HFFc6 (cell line): ENCODE measurements around the gene NIT2. TPM values are rescaled to one million over a fixed set of nuclear protein-coding genes. Genes with fewer than 3 reads are reported as not detected.

Source experiments
- DNase-seq: peaks from one replicate; pipeline ENCODE4 v3.0.0-alpha.2; 2018
- H3K27ac Mint-ChIP-seq: 2 replicates; pipeline ENCODE4 v1.8.0; 2020; ENCODE audit warnings: mild to moderate bottlenecking, mixed read lengths
- H3K27me3 Mint-ChIP-seq: 2 replicates; pipeline ENCODE4 v1.8.0; 2021; ENCODE audit warnings: mild to moderate bottlenecking, moderate library complexity, mixed read lengths; ENCODE audit not compliant: insufficient read depth
- H3K36me3 Mint-ChIP-seq: 2 replicates; pipeline ENCODE4 v1.8.0; 2021; ENCODE audit warnings: low read depth, mixed read lengths
- H3K4me1 Mint-ChIP-seq: 2 replicates; pipeline ENCODE4 v1.8.0; 2020; ENCODE audit warnings: low read depth, mixed read lengths
- H3K4me3 Mint-ChIP-seq: 2 replicates; pipeline ENCODE4 v1.8.0; 2020; ENCODE audit warnings: mild to moderate bottlenecking, moderate library complexity, mixed read lengths
- H3K9me3 Mint-ChIP-seq: 2 replicates; pipeline ENCODE4 v1.8.0; 2020; ENCODE audit warnings: mild to moderate bottlenecking, mixed read lengths
- long read RNA-seq: library from polyadenylated mRNA; unstranded; transcript quantifications from one replicate; pipeline ENCODE4 v2.0.0, GENCODE V29; 2019
- total RNA-seq, 6 experiments: library from RNA; stranded (reverse); fragmentation: NEBNext Ultra II Directional; extraction: Animal tissue kit (Norgen Biotek cat#: 25700); gene quantifications; 2 replicates in 1 of 6; 3 replicates in 5 of 6; pipeline ENCODE4 v1.2.3, GENCODE V29; 2021
- TF ChIP-seq, protein P1 (sequence below): fragments of 200-600 bp; sonication (generic); IDR thresholded peaks from 2 replicates; pipeline ENCODE4 v1.5.0; 2021; ENCODE audit warnings: antibody characterized with exemption, mild to moderate bottlenecking

The NIT2 gene, protein sequence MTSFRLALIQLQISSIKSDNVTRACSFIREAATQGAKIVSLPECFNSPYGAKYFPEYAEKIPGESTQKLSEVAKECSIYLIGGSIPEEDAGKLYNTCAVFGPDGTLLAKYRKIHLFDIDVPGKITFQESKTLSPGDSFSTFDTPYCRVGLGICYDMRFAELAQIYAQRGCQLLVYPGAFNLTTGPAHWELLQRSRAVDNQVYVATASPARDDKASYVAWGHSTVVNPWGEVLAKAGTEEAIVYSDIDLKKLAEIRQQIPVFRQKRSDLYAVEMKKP
- total RNA-seq, result 10 to 100 TPM; 36.4 to 48.6 (median 42.7) TPM
- long read RNA-seq, full-length matches to known transcripts, result 39 of 51 reads
- long read RNA-seq, partial matches to known transcripts, result 6 of 51 reads
- long read RNA-seq, other reads (novel, unspliced or antisense), result 6 of 51 reads

DNA sequence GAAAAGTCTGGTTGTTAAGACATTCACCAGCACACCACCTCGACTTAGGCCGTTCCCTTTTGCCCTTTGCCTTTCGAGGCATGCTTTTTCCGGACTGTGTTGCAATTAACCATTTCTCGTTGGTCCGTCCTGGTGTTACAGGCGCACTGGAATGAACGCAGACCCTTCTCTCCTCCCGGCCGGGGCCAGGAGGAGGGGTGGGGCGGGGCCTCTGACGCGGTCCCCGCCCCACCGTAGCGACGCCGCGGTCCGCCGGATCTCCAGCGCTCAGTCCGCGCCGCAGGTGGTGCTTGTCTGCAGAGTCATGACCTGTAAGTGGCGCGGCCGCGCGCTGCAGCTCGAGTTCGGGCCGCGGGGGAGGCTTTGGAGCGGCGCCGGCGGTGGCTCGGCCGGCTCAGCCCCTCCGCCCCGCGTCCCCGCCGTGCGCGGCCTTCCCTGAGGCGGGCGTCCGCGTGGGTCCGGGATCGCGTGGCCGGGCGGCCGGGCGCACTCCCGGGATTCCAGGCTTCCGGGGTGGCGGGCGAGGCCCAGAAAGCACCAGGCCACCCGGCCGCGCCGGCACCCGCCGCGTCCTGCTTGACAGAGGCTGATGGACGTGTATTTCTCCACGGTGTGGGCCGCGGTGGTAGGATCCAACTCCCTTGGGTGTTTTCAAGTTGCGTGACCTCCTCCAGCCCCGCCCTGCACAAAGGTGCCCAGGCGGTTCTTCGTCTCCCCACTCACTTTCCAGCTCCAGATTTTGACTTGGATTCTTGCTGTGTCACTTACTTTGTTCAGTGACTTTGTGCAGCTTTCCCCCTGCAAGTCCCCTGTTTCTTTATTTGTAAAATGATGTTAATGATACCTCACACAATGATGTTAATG lies at the start of gene NIT2:
Gene NIT2, plus strand, starts transcription at position 270 of the 864 bp plus-strand sequence. Its CDS starts 35 bp downstream, at position 305.
- Mint-ChIP-seq H3K4me3 (peak within 1 kb of the TSS; percentile 92), H3K27me3 (no peaks in the 10 kb centered on the region; the same call in 1 of the 2 replicates), H3K27ac (peak within 1 kb of the TSS; percentile 87), H3K4me1 (peaks cover 14% of the 10 kb centered on the region), H3K9me3 (no peaks in the 10 kb centered on the region), H3K36me3 (0 out of 2 replicates have a peak, but pooled peaks cover 5% of the 10 kb centered on the region)
- peak; percentile 49 for DNase-seq
- TF ChIP-seq, protein P1, sequence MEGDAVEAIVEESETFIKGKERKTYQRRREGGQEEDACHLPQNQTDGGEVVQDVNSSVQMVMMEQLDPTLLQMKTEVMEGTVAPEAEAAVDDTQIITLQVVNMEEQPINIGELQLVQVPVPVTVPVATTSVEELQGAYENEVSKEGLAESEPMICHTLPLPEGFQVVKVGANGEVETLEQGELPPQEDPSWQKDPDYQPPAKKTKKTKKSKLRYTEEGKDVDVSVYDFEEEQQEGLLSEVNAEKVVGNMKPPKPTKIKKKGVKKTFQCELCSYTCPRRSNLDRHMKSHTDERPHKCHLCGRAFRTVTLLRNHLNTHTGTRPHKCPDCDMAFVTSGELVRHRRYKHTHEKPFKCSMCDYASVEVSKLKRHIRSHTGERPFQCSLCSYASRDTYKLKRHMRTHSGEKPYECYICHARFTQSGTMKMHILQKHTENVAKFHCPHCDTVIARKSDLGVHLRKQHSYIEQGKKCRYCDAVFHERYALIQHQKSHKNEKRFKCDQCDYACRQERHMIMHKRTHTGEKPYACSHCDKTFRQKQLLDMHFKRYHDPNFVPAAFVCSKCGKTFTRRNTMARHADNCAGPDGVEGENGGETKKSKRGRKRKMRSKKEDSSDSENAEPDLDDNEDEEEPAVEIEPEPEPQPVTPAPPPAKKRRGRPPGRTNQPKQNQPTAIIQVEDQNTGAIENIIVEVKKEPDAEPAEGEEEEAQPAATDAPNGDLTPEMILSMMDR, result no peak

DNA sequence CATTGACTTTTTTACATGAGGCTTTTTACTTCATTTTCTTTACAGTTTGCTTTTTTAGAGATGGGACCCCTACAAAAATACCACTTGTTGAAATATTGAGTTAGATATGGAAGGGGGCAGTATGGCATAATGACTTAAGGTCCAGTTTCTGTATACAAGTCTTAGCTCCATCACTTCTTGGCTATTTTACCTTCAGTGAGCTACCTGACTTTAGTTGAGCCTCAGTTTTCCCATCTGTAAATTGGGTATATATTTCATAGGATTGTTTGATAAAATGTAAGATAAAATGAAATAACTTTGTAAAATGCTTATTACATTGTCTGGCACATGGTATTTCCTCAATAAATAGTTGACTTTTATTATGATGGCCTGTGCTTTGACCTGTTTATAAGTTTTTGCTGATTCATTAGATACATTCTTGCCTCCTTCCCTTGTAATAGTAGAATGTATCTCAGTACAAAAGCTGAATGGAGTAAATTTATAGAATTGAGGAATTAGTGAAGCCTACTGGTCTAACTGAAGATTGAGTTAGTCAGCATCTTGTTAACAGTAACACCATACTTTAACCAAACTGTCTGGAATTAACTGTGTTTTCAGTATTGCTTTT lies 46.2 kb upstream of the NIT2 start:
- no peak for DNase-seq

DNA sequence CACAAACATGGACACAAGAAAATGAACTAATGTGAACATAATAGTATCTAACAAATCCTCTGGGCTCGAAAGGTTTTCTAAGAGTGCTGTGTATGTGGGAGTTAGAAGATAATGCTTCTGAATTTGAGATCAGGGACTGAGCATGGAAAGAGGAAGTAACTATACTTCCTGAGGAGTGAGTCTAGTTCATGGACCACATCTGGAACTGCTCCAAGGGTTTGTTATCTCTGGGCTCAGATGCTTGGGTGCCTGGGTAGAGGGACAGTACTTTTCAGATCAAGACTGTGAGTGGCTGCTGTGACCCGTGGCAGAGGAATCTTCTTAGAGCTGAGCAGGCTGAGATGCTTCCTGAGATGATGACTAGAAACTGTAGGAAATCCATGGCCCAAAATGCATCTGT lies 45.2 kb upstream of the NIT2 start:
- TF ChIP-seq, protein P1, result no peak
- Mint-ChIP-seq H3K27ac (peak overlapping the region; percentile 71), H3K27me3 (no peaks in the 10 kb centered on the region), H3K36me3 (peaks cover 37% of the 10 kb centered on the region), H3K4me1 (peaks cover 12% of the 10 kb centered on the region), H3K9me3 (no peaks in the 10 kb centered on the region), H3K4me3 (no peak overlapping the region; the same call in 1 of the 2 replicates)
- DNase-seq, result peak; percentile 21

More for the DNA sequence above, 46.2 kb upstream of the NIT2 start:
- Mint-ChIP-seq H3K27me3 (no peaks in the 10 kb centered on the region), H3K27ac (no peak overlapping the region), H3K4me3 (no peak overlapping the region), H3K4me1 (peaks cover 12% of the 10 kb centered on the region), H3K9me3 (no peaks in the 10 kb centered on the region), H3K36me3 (peaks cover 39% of the 10 kb centered on the region)
- TF ChIP-seq, protein P1, result no peak

DNA sequence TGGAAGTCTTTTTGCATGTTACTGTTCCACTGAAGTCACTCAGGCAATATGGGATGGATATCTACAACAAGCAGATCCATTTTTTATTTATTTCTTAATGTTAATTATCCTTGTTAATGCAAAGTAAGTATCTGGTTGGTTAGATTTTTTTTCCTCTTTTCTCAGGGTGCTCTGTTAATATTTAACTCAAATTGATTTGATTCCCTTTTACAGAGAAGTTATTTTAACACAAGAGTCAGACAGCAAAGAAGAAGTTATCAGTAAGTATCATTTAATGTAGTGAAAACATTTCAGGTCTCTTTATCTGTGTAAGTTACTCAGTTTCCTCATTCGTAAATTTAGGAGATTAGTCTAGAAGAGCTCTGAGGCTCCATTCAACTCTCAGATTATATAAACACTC lies 39.5 kb upstream of the NIT2 start:
- no peaks in the 10 kb centered on the region for H3K9me3 Mint-ChIP-seq
- no peak overlapping the region for H3K27ac Mint-ChIP-seq
- peaks cover 18% of the 10 kb centered on the region for H3K4me1 Mint-ChIP-seq
- H3K27me3 Mint-ChIP-seq, result no peaks in the 10 kb centered on the region
- H3K4me3 Mint-ChIP-seq, result no peak overlapping the region
- peaks cover 36% of the 10 kb centered on the region for H3K36me3 Mint-ChIP-seq
- DNase-seq, result no peak
- TF ChIP-seq, protein P1, result no peak

DNA sequence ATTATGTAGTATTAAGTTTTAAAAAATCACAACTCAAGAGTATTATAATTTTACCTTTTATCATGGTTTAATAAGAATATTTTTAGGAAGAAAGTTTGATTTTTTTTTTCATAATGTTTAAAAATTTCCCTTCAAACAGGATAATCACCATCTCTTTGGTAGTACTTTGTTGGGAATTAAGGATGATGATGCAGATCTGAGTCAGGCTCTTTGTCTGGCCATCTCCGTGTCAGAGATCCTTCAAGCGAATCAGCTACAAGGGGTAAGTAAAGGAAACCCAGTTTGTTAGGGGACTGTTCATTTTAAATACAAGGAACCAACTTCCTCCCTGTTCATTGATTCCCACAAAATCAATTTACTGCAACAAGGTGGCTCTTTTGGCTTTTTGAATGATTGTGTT lies 36.8 kb upstream of the NIT2 start:
- no peak overlapping the region for H3K4me3 Mint-ChIP-seq
- H3K27ac Mint-ChIP-seq, result peak overlapping the region; percentile 66
- H3K27me3 Mint-ChIP-seq, result no peaks in the 10 kb centered on the region
- peak; percentile 37 for DNase-seq
- H3K4me1 Mint-ChIP-seq, result peaks cover 18% of the 10 kb centered on the region
- TF ChIP-seq, protein P1, result no peak
- H3K36me3 Mint-ChIP-seq, result peaks cover 41% of the 10 kb centered on the region
- H3K9me3 Mint-ChIP-seq, result no peaks in the 10 kb centered on the region
